Esophagus squamous epithelium (tissue), 5 donors: ENCODE data around the gene FBXL7. TPM values are rescaled to one million over a fixed set of nuclear protein-coding genes. Genes with fewer than 3 reads are reported as not detected.

ENCODE experiments used
- DNase-seq: peaks from one replicate; lab custom pipeline; 2025; lab: John Stamatoyannopoulos, UW
- H3K27ac ChIP-seq, 4 donors: fragments of 200-600 bp; sonication (generic); one replicate each; pipeline ENCODE4 v1.5.1; 2016 to 2019; ENCODE audit warnings: mild to moderate bottlenecking in 1 of 4
- H3K27me3 ChIP-seq, 4 donors: fragments of 200-600 bp; sonication (generic); 1 replicate in 3 of 4; 2 replicates in 1 of 4; pipeline versions ENCODE4 v1.5.1 to v1.6.0; 2017 to 2021; ENCODE audit warnings: antibody characterized with exemption in 1 of 4
- H3K36me3 ChIP-seq, 3 donors: fragments of 200-600 bp; sonication (generic); one replicate each; pipeline ENCODE4 v1.5.1; 2016 to 2019
- H3K4me1 ChIP-seq, 3 donors: fragments of 200-600 bp; sonication (generic); one replicate each; pipeline ENCODE4 v1.5.1; 2017 to 2019
- H3K4me3 ChIP-seq, 4 donors: fragments of 200-600 bp; sonication (generic); 1 replicate in 3 of 4; 2 replicates in 1 of 4; pipeline ENCODE4 v1.5.1; 2016 to 2019; ENCODE audit warnings: mild to moderate bottlenecking in 2 of 4, moderate library complexity in 1 of 4
- H3K9me3 ChIP-seq, 3 donors: fragments of 200-600 bp; sonication (generic); one replicate each; pipeline ENCODE4 v1.5.1; 2016 to 2019
- POLR2A ChIP-seq, 4 donors: fragments of 450-650 bp; IDR thresholded peaks; one replicate each; pipeline ENCODE4 v1.6.1; 2017; ENCODE audit warnings: antibody characterized with exemption in 4 of 4, mild to moderate bottlenecking in 4 of 4, moderate library complexity in 3 of 4
- WGBS, 2 donors: methylation state at CpG; one replicate each; pipeline ENCODE4 v1.1.5; 2018; 5-methylcytosine and 5-hydroxymethylcytosine counted together
- intact Hi-C: fragments of 100-400 bp; cut with DNase I; formaldehyde crosslinking; loops from one replicate; pipeline ENCODE4 v1.15.0; 2022
- total RNA-seq, 4 donors: library from RNA; depleted of rRNA; stranded (reverse); fragments of >200 nt; gene quantifications; one replicate each; pipeline ENCODE4 v1.1.0, GENCODE V29; 2016
- TF ChIP-seq, protein P1 (sequence below), 6 experiments: fragments of 450-650 bp in 4 of 6; fragments of 200-600 bp in 2 of 6; sonication (generic) in 2 of 6; IDR thresholded peaks; one replicate each; pipeline ENCODE4 v1.5.1; 2016 to 2019; ENCODE audit warnings: antibody characterized with exemption in 6 of 6, mild to moderate bottlenecking in 4 of 6, moderate library complexity in 4 of 6
- donor health status: DM: yes; HTN: yes; CAD: no.

Gene FBXL7
- total RNA-seq, 4 donors from 2014 or later: 0.68 to 15.1 (median 2.8) TPM

DNA sequence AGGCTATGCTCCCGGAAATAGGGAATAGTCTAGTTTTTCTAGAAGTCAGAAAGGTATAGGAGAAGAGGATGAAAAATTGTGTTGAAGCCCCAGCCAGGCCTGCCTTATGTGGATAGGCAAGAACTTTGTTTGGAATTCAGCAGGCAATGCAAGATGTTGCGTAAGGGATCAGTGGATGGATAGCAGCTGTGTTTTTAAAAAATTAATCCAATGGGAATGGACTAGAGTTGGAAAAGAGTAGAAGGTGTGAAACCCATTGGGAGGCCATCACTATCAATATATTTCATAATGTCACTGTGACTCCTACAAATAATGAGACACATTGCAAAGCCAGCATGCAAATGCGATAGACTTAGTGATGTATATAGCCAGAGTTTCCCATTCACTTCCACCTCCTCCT is 397.7 kb downstream of the FBXL7 start:
- H3K4me1 ChIP-seq: peaks cover 0 to 22% (median 3%) of the 10 kb centered on the region in 3 donors
- intact Hi-C loops: no loop called here
- TF ChIP-seq, protein P1, sequence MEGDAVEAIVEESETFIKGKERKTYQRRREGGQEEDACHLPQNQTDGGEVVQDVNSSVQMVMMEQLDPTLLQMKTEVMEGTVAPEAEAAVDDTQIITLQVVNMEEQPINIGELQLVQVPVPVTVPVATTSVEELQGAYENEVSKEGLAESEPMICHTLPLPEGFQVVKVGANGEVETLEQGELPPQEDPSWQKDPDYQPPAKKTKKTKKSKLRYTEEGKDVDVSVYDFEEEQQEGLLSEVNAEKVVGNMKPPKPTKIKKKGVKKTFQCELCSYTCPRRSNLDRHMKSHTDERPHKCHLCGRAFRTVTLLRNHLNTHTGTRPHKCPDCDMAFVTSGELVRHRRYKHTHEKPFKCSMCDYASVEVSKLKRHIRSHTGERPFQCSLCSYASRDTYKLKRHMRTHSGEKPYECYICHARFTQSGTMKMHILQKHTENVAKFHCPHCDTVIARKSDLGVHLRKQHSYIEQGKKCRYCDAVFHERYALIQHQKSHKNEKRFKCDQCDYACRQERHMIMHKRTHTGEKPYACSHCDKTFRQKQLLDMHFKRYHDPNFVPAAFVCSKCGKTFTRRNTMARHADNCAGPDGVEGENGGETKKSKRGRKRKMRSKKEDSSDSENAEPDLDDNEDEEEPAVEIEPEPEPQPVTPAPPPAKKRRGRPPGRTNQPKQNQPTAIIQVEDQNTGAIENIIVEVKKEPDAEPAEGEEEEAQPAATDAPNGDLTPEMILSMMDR (IDR thresholded peaks at IDR 0.05): no peak
- H3K9me3 ChIP-seq: no peaks in the 10 kb centered on the region
- DNase-seq: no peak
- H3K27ac ChIP-seq: peak overlapping the region in 1 of 4 donors; percentile 21
- H3K27me3 ChIP-seq: no peaks in the 10 kb centered on the region
- WGBS, 2 donors: 87 to 93% methylated on average over 3 of the region's 3 CpGs
- H3K4me3 ChIP-seq: no peak overlapping the region
- no peaks in the 10 kb centered on the region for H3K36me3 ChIP-seq

DNA sequence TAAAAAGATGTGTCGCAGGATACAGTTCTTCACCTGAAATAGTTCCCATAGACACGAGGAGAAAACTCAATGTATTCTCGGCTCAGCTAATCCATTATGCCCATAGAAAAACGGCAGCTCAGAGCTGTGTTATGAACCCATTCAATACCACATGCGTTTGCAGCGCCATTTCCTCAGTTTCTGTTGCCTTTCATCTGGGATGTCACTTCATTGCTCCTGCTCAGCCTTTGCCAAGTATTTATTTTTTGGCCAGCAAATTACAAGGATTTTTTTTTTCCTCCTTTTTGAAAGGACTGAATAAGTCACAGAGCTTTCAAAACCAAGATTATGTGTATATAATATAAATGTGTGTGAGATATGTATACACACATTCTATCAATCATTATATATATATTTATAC is 398.7 kb downstream of the FBXL7 start:
- intact Hi-C loops: no loop called here
- WGBS, 2 donors: 83 to 86% methylated on average over 6 of the region's 6 CpGs
- Histone ChIP-seq H3K4me1 (peaks cover 0 to 25% (median 4%) of the 10 kb centered on the region in 3 donors), H3K36me3 (no peaks in the 10 kb centered on the region), H3K27me3 (no peaks in the 10 kb centered on the region), H3K27ac (no peak overlapping the region), H3K4me3 (no peak overlapping the region), H3K9me3 (no peaks in the 10 kb centered on the region)
- TF ChIP-seq, protein P1 (IDR thresholded peaks at IDR 0.05): no peak
- no peak for TF ChIP-seq POLR2A (IDR thresholded peaks at IDR 0.05)
- no peak for DNase-seq

DNA sequence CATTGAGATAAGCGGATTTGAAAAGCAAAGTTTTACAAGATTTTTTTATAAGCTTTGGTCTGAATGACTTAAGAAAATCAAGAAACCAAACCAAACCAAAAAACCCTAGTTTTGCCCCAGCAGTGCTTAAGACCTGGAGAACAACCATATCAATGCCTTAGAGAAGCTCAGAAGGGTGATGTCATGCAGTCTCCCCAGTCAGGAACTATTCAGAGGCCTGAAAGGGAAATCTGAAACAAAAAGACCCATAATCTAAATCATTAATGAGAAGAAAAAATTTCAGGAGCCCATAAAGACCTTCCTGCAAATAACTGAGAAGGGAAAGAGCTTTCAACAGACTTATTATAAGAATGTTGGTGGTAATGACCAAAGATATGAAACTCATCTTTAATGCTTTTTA is 399.5 kb downstream of the FBXL7 start:
- Histone ChIP-seq H3K4me3 (no peak overlapping the region), H3K4me1 (peaks cover 0 to 25% (median 8%) of the 10 kb centered on the region in 3 donors), H3K27me3 (no peaks in the 10 kb centered on the region), H3K9me3 (no peaks in the 10 kb centered on the region), H3K27ac (no peak overlapping the region), H3K36me3 (no peaks in the 10 kb centered on the region)
- intact Hi-C loops: no loop called here
- TF ChIP-seq POLR2A (IDR thresholded peaks at IDR 0.05): no peak
- TF ChIP-seq, protein P1 (IDR thresholded peaks at IDR 0.05): no peak
- 88 to 94% methylated on average over 1 of the region's 1 CpG for WGBS, 2 donors
- no peak for DNase-seq

DNA sequence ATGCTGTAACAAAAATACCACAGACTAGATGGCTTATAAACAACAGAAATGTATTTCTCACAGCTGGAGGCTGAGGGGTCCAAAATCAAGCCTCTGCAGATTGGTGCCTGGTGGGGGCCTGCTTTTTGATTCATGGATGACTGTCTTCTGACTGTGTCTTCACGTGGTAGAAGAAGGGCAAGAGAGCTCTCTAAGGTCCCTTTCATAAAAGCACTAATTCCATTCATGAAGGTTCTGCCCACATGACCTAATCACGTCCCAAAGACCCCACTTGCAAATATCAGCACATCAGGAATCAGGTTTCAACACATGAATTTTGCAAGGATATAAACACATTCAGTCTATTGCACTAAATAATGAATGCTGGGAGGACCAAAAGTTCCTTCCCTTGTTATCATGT is 401.2 kb downstream of the FBXL7 start:
- DNase-seq: no peak
- no peak overlapping the region for H3K4me3 ChIP-seq
- peaks cover 0 to 25% (median 12%) of the 10 kb centered on the region in 3 donors for H3K4me1 ChIP-seq
- TF ChIP-seq POLR2A (IDR thresholded peaks at IDR 0.05): no peak
- TF ChIP-seq, protein P1 (IDR thresholded peaks at IDR 0.05): no peak
- no peaks in the 10 kb centered on the region for H3K36me3 ChIP-seq
- no peaks in the 10 kb centered on the region for H3K9me3 ChIP-seq
- WGBS, 2 donors: 44 to 55% methylated on average over 1 to 2 of the region's 2 CpGs
- no peak overlapping the region for H3K27ac ChIP-seq
- intact Hi-C loops: no loop called here
- no peaks in the 10 kb centered on the region for H3K27me3 ChIP-seq

DNA sequence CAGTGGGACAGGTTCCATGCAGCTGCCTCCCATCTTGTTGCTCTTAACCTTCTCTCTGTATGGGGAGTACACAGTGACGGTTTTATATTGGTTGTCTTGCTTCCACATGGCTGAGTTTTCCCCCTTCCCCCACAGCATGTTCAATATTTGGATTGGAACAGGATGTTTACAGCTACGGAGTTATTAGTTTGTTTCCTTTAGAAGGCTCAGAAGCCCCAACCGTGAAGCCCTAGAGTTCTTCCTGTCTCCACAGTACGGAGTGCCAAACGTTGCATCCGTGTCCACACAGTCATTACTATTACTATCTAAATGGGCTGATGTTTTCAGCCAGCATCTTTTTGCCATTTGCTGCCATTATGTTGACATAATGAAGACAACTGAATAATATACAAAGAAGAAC is 402.1 kb downstream of the FBXL7 start:
- DNase-seq: no peak
- Histone ChIP-seq H3K4me1 (peaks cover 0 to 25% (median 12%) of the 10 kb centered on the region in 3 donors), H3K9me3 (no peaks in the 10 kb centered on the region), H3K27me3 (no peaks in the 10 kb centered on the region), H3K36me3 (no peaks in the 10 kb centered on the region), H3K4me3 (no peak overlapping the region), H3K27ac (peak overlapping the region in 1 of 4 donors; percentile 29)
- 34 to 64% methylated on average over 6 of the region's 6 CpGs for WGBS, 2 donors
- TF ChIP-seq POLR2A (IDR thresholded peaks at IDR 0.05): no peak
- TF ChIP-seq, protein P1 (IDR thresholded peaks at IDR 0.05): no peak
- intact Hi-C loops: no loop called here
